GM18517 (cell line): Measurements from ENCODE around the gene SLC30A9.

ENCODE experiments used
- ATAC-seq: cut with Tn5 transposase; IDR thresholded peaks from one replicate; pipeline ENCODE4 v1.9.1; 2021; ENCODE audit warnings: mild to moderate bottlenecking, moderate library complexity; ENCODE audit not compliant: unreplicated experiment

The SLC30A9 gene

GRCh38 chr4:41998019-41998418 lies 7.7 kb downstream of the SLC30A9 start:
- ATAC-seq, result no peak

- no peak for ATAC-seq
These were observed 9.0 kb downstream of the SLC30A9 start for GRCh38 chr4:41999321-41999720.

GRCh38 chr4:42008011-42008786 lies 17.9 kb downstream of the SLC30A9 start:
- ATAC-seq, result no peak

- no peak for ATAC-seq
These were observed 25.1 kb downstream of the SLC30A9 start for GRCh38 chr4:42015438-42015837.

- ATAC-seq, result no peak
These were observed 28.1 kb downstream of the SLC30A9 start for GRCh38 chr4:42018451-42018850.

- no peak for ATAC-seq
These were observed 58.1 kb downstream of the SLC30A9 start for GRCh38 chr4:42048394-42048793.

- no peak for ATAC-seq
These were observed 60.4 kb downstream of the SLC30A9 start for GRCh38 chr4:42050516-42051249.

GRCh38 chr4:42066402-42066801 lies 76.1 kb downstream of the SLC30A9 start:
- ATAC-seq, result no peak

GRCh38 chr4:42067264-42067663 lies 76.9 kb downstream of the SLC30A9 start:
- no peak for ATAC-seq

- ATAC-seq, result no peak
These were observed 80.1 kb downstream of the SLC30A9 start for GRCh38 chr4:42070463-42070862.

GRCh38 chr4:42074294-42074693 lies 84.0 kb downstream of the SLC30A9 start:
- ATAC-seq, result no peak

- peak; percentile 88 for ATAC-seq
These were observed 88.0 kb downstream of the SLC30A9 start for GRCh38 chr4:42078184-42078801.

- ATAC-seq, result peak; percentile 57
These were observed 90.0 kb downstream of the SLC30A9 start for GRCh38 chr4:42080306-42080705.

GRCh38 chr4:42083816-42084215 lies 93.5 kb downstream of the SLC30A9 start:
- ATAC-seq, result no peak

GRCh38 chr4:42088386-42088785 lies 98.1 kb downstream of the SLC30A9 start:
- ATAC-seq, result no peak

- no peak for ATAC-seq
These were observed 111.2 kb downstream of the SLC30A9 start for GRCh38 chr4:42101446-42101975.

GRCh38 chr4:42104521-42104920 lies 114.2 kb downstream of the SLC30A9 start:
- ATAC-seq, result no peak

GRCh38 chr4:42112846-42113245 lies 122.5 kb downstream of the SLC30A9 start:
- no peak for ATAC-seq

GRCh38 chr4:42119886-42120285 lies 129.6 kb downstream of the SLC30A9 start:
- ATAC-seq, result no peak

GRCh38 chr4:42122237-42122636 lies 131.9 kb downstream of the SLC30A9 start:
- no peak for ATAC-seq

- no peak for ATAC-seq
These were observed 132.8 kb downstream of the SLC30A9 start for GRCh38 chr4:42123071-42123644.
